Measurements from ENCODE around the gene CES1. TPM values are rescaled to one million over a fixed set of nuclear protein-coding genes. Genes with fewer than 3 reads are reported as not detected.

CES1 gene
- total RNA-seq, 1 experiment from 2014 or later: not detected

- DNase-seq (no peak), ATAC-seq (no peak)
- H3K9ac ChIP-seq (ENCODE audit: low read length): no peak overlapping the region
- no peaks in the 10 kb centered on the region for H3K9me2 ChIP-seq (replicated peaks; ENCODE audit: low read length)
- no peaks in the 10 kb centered on the region for H3K9me3 ChIP-seq (ENCODE audit: low read length)
- no peak overlapping the region for H3K27ac ChIP-seq (ENCODE audit: low read length)
- H3K4me1 ChIP-seq (ENCODE audit: insufficient read depth, low read length): no peaks in the 10 kb centered on the region
- no peak overlapping the region for H3K4me3 ChIP-seq (ENCODE audit: low read length)
- ChIA-PET POLR2A (ENCODE audit: unreplicated experiment) (no interaction called here), CTCF (no interaction called here)
- intact Hi-C loops (cut with micrococcal nuclease): loop anchor here (10.0 kb wide), 1 partner anchor 468 kb away; no protein-coding TSS in a partner anchor
- H3K4me2 ChIP-seq (ENCODE audit: low read length): no peak overlapping the region
- TF ChIP-seq EZH2 (IDR thresholded peaks at IDR 0.05; ENCODE audit: low read length, unreplicated experiment): peak; percentile 4
- TF ChIP-seq, protein P1, sequence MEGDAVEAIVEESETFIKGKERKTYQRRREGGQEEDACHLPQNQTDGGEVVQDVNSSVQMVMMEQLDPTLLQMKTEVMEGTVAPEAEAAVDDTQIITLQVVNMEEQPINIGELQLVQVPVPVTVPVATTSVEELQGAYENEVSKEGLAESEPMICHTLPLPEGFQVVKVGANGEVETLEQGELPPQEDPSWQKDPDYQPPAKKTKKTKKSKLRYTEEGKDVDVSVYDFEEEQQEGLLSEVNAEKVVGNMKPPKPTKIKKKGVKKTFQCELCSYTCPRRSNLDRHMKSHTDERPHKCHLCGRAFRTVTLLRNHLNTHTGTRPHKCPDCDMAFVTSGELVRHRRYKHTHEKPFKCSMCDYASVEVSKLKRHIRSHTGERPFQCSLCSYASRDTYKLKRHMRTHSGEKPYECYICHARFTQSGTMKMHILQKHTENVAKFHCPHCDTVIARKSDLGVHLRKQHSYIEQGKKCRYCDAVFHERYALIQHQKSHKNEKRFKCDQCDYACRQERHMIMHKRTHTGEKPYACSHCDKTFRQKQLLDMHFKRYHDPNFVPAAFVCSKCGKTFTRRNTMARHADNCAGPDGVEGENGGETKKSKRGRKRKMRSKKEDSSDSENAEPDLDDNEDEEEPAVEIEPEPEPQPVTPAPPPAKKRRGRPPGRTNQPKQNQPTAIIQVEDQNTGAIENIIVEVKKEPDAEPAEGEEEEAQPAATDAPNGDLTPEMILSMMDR (conservative IDR thresholded peaks at IDR 0.05; ENCODE audit: low read depth, low read length): no peak
- H3K79me2 ChIP-seq (ENCODE audit: low read length): no peaks in the 10 kb centered on the region
- no TSS peak for BruUV-seq (replicated peaks)
- no peak overlapping the region for H2AFZ ChIP-seq (ENCODE audit: low read length)
- H3K36me3 ChIP-seq (ENCODE audit: low read depth, low read length): no peaks in the 10 kb centered on the region
- no peaks in the 10 kb centered on the region for H4K20me1 ChIP-seq (ENCODE audit: low read length)
- H3F3A ChIP-seq (ENCODE audit: low read length, unreplicated experiment): no peaks in the 10 kb centered on the region
- H3K27me3 ChIP-seq (ENCODE audit: low read length): peaks cover 33% of the 10 kb centered on the region
Measured at GRCh38 chr16:55846598-55847346, 13.9 kb upstream of the CES1 start.

DNA sequence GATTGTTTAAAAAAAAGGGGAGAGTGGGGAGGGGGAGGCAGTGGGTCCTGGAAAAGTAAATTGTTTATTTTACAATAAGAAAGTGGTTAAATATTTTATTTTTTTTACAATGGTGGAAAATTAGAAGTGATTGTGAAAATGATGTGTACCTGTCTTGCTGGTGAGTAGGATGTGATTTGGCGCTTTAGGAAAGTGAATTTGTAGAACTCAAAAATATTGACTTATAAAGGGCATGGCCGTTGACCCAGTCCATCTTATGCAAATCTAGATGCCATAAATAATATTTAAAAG is 10.2 kb upstream of the CES1 start:
- DNase-seq (no peak), ATAC-seq (no peak)
- no peaks in the 10 kb centered on the region for H3K79me2 ChIP-seq (ENCODE audit: low read length)
- no peaks in the 10 kb centered on the region for H3K9me3 ChIP-seq (ENCODE audit: low read length)
- H3K27me3 ChIP-seq (ENCODE audit: low read length): peaks cover 18% of the 10 kb centered on the region
- TF ChIP-seq, protein P1 (conservative IDR thresholded peaks at IDR 0.05; ENCODE audit: low read depth, low read length): no peak; the same call in 1 of the 2 replicates
- TF ChIP-seq EZH2phosphoT487 (IDR thresholded peaks at IDR 0.05; ENCODE audit: borderline replicate concordance, low read length) (no peak), EZH2 (IDR thresholded peaks at IDR 0.05; ENCODE audit: low read length, unreplicated experiment) (no peak)
- no peaks in the 10 kb centered on the region for H4K20me1 ChIP-seq (ENCODE audit: low read length)
- no peak overlapping the region for H2AFZ ChIP-seq (ENCODE audit: low read length)
- no peak overlapping the region for H3K4me3 ChIP-seq (ENCODE audit: low read length)
- ChIA-PET POLR2A (ENCODE audit: unreplicated experiment) (no interaction called here), CTCF (no interaction called here)
- H3K9me2 ChIP-seq (replicated peaks; ENCODE audit: low read length): no peaks in the 10 kb centered on the region
- no peak overlapping the region for H3K9ac ChIP-seq (ENCODE audit: low read length)
- H3K36me3 ChIP-seq (ENCODE audit: low read depth, low read length): no peaks in the 10 kb centered on the region
- no peaks in the 10 kb centered on the region for H3F3A ChIP-seq (ENCODE audit: low read length, unreplicated experiment)
- intact Hi-C loops (cut with micrococcal nuclease): loop anchor here (1.0 to 10.0 kb wide), 3 partner anchors 131 to 472 kb away; no protein-coding TSS in a partner anchor
- H3K27ac ChIP-seq (ENCODE audit: low read length): no peak overlapping the region
- H3K4me2 ChIP-seq (ENCODE audit: low read length): no peak overlapping the region
- BruUV-seq (replicated peaks): no TSS peak
- H3K4me1 ChIP-seq (ENCODE audit: insufficient read depth, low read length): no peaks in the 10 kb centered on the region

- no TSS peak for BruUV-seq (replicated peaks)
- peak; percentile 51 for DNase-seq
Measured at GRCh38 chr16:55842369-55843104, 9.6 kb upstream of the CES1 start.

More at GRCh38 chr16:55842369-55843104, 9.6 kb upstream of the CES1 start:
- H3K4me2 ChIP-seq (ENCODE audit: low read length): no peak overlapping the region
- H3K79me2 ChIP-seq (ENCODE audit: low read length): no peaks in the 10 kb centered on the region
- H3K4me3 ChIP-seq (ENCODE audit: low read length): no peak overlapping the region
- H2AFZ ChIP-seq (ENCODE audit: low read length): no peak overlapping the region
- H3F3A ChIP-seq (ENCODE audit: low read length, unreplicated experiment): no peaks in the 10 kb centered on the region
- H3K27me3 ChIP-seq (ENCODE audit: low read length): peaks cover 18% of the 10 kb centered on the region
- TF ChIP-seq, protein P1 (conservative IDR thresholded peaks at IDR 0.05; ENCODE audit: low read depth, low read length): peak; percentile 67
- TF ChIP-seq EZH2phosphoT487 (IDR thresholded peaks at IDR 0.05; ENCODE audit: borderline replicate concordance, low read length): no peak
- ChIA-PET POLR2A (ENCODE audit: unreplicated experiment) (no interaction called here), CTCF (interaction anchor here (0.6 kb wide), 1 partner anchor 513 kb away, joined by 3 read pairs; no protein-coding TSS in a partner anchor)
- ATAC-seq: peak; percentile 55; the same call in 1 of the 2 replicates
- intact Hi-C loops (cut with micrococcal nuclease): loop anchor here (1.0 to 10.0 kb wide), 3 partner anchors 130 to 472 kb away; no protein-coding TSS in a partner anchor
- no peaks in the 10 kb centered on the region for H3K9me2 ChIP-seq (replicated peaks; ENCODE audit: low read length)
- no peaks in the 10 kb centered on the region for H3K36me3 ChIP-seq (ENCODE audit: low read depth, low read length)
- H3K4me1 ChIP-seq (ENCODE audit: insufficient read depth, low read length): no peaks in the 10 kb centered on the region
- H3K27ac ChIP-seq (ENCODE audit: low read length): no peak overlapping the region
- no peaks in the 10 kb centered on the region for H3K9me3 ChIP-seq (ENCODE audit: low read length)
- no peaks in the 10 kb centered on the region for H4K20me1 ChIP-seq (ENCODE audit: low read length)
- no peak overlapping the region for H3K9ac ChIP-seq (ENCODE audit: low read length)

Measured in PC-3 (cell line).